Naive thymus-derived CD4-positive, alpha-beta T cell (primary cell): ENCODE results near the gene UCP3. TPM values are rescaled to one million over a fixed set of nuclear protein-coding genes. Genes with fewer than 3 reads are reported as not detected.

Source experiments
- ATAC-seq: fragments of 150-1000 bp; cut with Tn5 transposase; 2 replicates; pipeline ENCODE4 v1.10.0; 2021; ENCODE audit warnings: mild to moderate bottlenecking, moderate library complexity
- CTCF ChIA-PET: fragments of 350-600 bp; sonication (Branson Sonifier 250); formaldehyde crosslinking; loops from one replicate; lab custom pipeline; 2021; ENCODE audit warnings: antibody characterized with exemption; lab: Charles Lee
- POLR2A ChIA-PET: fragments of 350-600 bp; sonication (Branson Sonifier 250); formaldehyde crosslinking; loops from one replicate; lab custom pipeline; 2021; ENCODE audit warnings: antibody characterized with exemption, inconsistent platforms; lab: Charles Lee
- DNase-seq, 9 donors: peaks; one replicate each; pipeline versions ENCODE4 v3.0.0 to v3.0.0-alpha.2; 2020 to 2022; ENCODE audit warnings: mixed read lengths in 1 of 9
- H3K27ac ChIP-seq: one replicate; pipeline ENCODE4 v1.7.0; 2013; ENCODE audit warnings: mild to moderate bottlenecking, low read depth, low read length, moderate library complexity
- H3K27me3 ChIP-seq, 2 donors: one replicate each; pipeline ENCODE4 v1.7.0; 2013; ENCODE audit warnings: low read length in 2 of 2, mild to moderate bottlenecking in 2 of 2, moderate library complexity in 2 of 2; ENCODE audit not compliant: control insufficient read depth in 2 of 2, insufficient read depth in 2 of 2
- H3K36me3 ChIP-seq, 3 experiments: 1 replicate in 2 of 3; 2 replicates in 1 of 3; pipeline ENCODE4 v1.7.0; 2013; ENCODE audit warnings: low read length in 3 of 3, mild to moderate bottlenecking in 3 of 3, moderate library complexity in 1 of 3; ENCODE audit not compliant: insufficient read depth in 3 of 3, control insufficient read depth in 2 of 3
- H3K4me1 ChIP-seq, 2 donors: one replicate each; pipeline ENCODE4 v1.7.0; 2013; ENCODE audit warnings: low read length in 2 of 2, mild to moderate bottlenecking in 2 of 2, moderate library complexity in 1 of 2; ENCODE audit not compliant: control insufficient read depth in 2 of 2, insufficient read depth in 2 of 2
- H3K4me3 ChIP-seq: 2 replicates; pipeline ENCODE4 v1.7.0; 2013; ENCODE audit warnings: mild to moderate bottlenecking, low read length
- H3K9me3 ChIP-seq, 3 experiments: 1 replicate in 2 of 3; 2 replicates in 1 of 3; pipeline ENCODE4 v1.7.0; 2013; ENCODE audit warnings: low read length in 3 of 3; ENCODE audit not compliant: control insufficient read depth in 2 of 3
- H3K27ac Mint-ChIP-seq, 9 donors: one replicate each; pipeline ENCODE4 v1.8.0; 2020 to 2022; ENCODE audit warnings: mixed read lengths in 9 of 9, mild to moderate bottlenecking in 8 of 9, moderate library complexity in 5 of 9, inconsistent platforms in 2 of 9
- H3K27me3 Mint-ChIP-seq, 5 donors: one replicate each; pipeline ENCODE4 v1.8.0; 2021 to 2022; ENCODE audit warnings: mixed read lengths in 5 of 5, mild to moderate bottlenecking in 1 of 5
- H3K36me3 Mint-ChIP-seq, 5 donors: one replicate each; pipeline ENCODE4 v1.8.0; 2020 to 2022; ENCODE audit warnings: mixed read lengths in 5 of 5, mild to moderate bottlenecking in 3 of 5, inconsistent platforms in 1 of 5
- H3K4me1 Mint-ChIP-seq, 7 donors: one replicate each; pipeline ENCODE4 v1.8.0; 2020 to 2022; ENCODE audit warnings: mixed read lengths in 7 of 7, mild to moderate bottlenecking in 3 of 7, inconsistent platforms in 1 of 7
- H3K4me3 Mint-ChIP-seq, 10 donors: one replicate each; pipeline ENCODE4 v1.8.0; 2020 to 2022; ENCODE audit warnings: mild to moderate bottlenecking in 10 of 10, mixed read lengths in 10 of 10, moderate library complexity in 6 of 10, inconsistent platforms in 2 of 10
- H3K9me3 Mint-ChIP-seq, 11 donors: one replicate each; pipeline ENCODE4 v1.8.0; 2020 to 2022; ENCODE audit warnings: mixed read lengths in 11 of 11, mild to moderate bottlenecking in 4 of 11, inconsistent platforms in 1 of 11, moderate library complexity in 1 of 11
- intact Hi-C, 2 donors: fragments of 100-400 bp; cut with micrococcal nuclease; formaldehyde crosslinking; loops; one replicate each; pipeline ENCODE4 v1.15.1; 2023
- polyA plus RNA-seq, 2 donors: library from polyadenylated mRNA; unstranded; fragments of 300-500 nt; fragmentation: Illumina TruSeq; gene quantifications; one replicate each; pipeline ENCODE4 v1.2.3, GENCODE V29; 2021
- total RNA-seq, 6 experiments: library from RNA in 5 of 6; stranded (reverse) in 5 of 6; gene quantifications; 1 replicate in 5 of 6; 2 replicates in 1 of 6; pipeline ENCODE4 v1.2.3 and lab custom pipeline; 2021 to 2026

UCP3 gene
- total RNA-seq, result 10 to 100 TPM in 1 of 5 experiments, 1 to 10 TPM in 4; 3.8 to 10.5 (median 6.6) TPM
- polyA plus RNA-seq, result under 1 TPM; 0.41 to 0.97 TPM
- 5.2 reads per million, percentile 25 among the genes with 10 or more reads in this experiment for total RNA-seq (lab: John Stamatoyannopoulos, UW)

DNA sequence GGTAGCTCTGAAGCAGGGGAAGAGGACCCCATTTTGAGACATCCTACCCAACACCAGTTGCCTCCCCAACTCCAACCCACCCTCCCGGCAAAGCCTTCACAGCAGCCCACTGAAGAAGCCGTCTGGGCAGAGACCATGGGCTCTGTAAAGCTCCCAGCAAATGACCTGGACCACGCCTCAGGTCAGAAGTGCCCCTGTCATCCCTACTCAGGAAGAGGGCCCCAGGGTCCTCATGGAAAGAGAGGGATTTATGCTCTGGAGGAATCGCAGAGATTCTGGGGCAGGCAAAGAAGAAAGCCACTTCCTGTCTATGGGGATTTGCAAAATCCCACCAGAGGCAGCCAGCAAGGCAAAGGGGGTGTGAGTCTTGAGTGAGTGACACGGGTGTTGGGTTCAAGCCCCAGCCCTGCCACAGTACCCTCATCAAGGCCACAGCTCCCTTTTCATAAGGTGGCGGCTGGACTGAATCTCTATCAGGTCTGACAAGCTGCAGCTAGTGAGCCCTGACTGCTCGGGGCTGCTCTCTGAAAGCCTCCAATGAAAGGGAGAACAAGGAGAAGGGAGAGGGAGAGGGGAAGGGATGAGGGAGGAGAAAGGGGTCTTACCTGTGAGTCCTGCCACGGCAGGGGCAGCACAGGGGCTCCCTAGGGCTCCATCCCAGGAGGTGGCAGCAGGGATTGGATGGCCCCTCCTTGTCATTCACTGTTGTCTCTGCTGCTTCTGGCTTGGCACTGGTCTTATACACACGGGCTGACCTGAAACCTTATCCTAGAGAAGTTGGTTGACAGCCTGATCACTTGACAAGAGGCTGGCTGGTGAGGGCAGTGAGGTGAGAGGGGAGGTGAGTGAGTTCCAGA is at the start of gene UCP3:
Gene UCP3 (minus strand): TSS at position 713 of the 857 bp plus-strand sequence. CDS start 2,043 bp downstream, outside the sequence.
- Mint-ChIP-seq H3K4me3 (peak within 1 kb of the TSS in 8 of 10 donors; percentile 23 to 76 (median 60)), H3K4me1 (peaks cover 51 to 99% (median 89%) of the 10 kb centered on the region in 7 donors), H3K9me3 (no peaks in the 10 kb centered on the region), H3K27me3 (no peaks in the 10 kb centered on the region), H3K36me3 (peaks cover 0 to 16% (median 0%) of the 10 kb centered on the region in 5 donors), H3K27ac (peak within 1 kb of the TSS; percentile 90 to 98 (median 94))
- Histone ChIP-seq H3K4me3 (no peak within 1 kb of the TSS), H3K9me3 (no peaks in the 10 kb centered on the region), H3K27ac (peak within 1 kb of the TSS; percentile 61), H3K4me1 (peaks cover 95 to 96% of the 10 kb centered on the region in 2 donors), H3K27me3 (no peaks in the 10 kb centered on the region), H3K36me3 (peaks cover 0 to under 1% (median 0%) of the 10 kb centered on the region in 3 experiments)
- CTCF ChIA-PET, result interaction anchor here (0.9 to 1.8 kb wide), 2 partner anchors 28 to 44 kb away, joined by 3 to 5 read pairs; no protein-coding TSS in a partner anchor
- no peak for DNase-seq
- no peak for ATAC-seq
- POLR2A ChIA-PET, result interaction anchor here (0.7 to 13.4 kb wide), 5 partner anchors 13 to 43 kb away, joined by 4 to 237 read pairs (median 21); partner anchors contain the start of gene UCP2
- intact Hi-C loops, result no loop called here

GRCh38 chr11:74057249-74058151 is 48.6 kb upstream of the UCP3 start:
- intact Hi-C loops, result no loop called here
- Mint-ChIP-seq H3K4me3 (no peak overlapping the region), H3K27me3 (no peaks in the 10 kb centered on the region), H3K9me3 (peaks cover 0 to 6% (median 0%) of the 10 kb centered on the region in 11 donors), H3K27ac (no peak overlapping the region), H3K4me1 (peaks cover 0 to 6% (median 2%) of the 10 kb centered on the region in 7 donors), H3K36me3 (peaks cover 10 to 59% (median 35%) of the 10 kb centered on the region in 5 donors)
- ATAC-seq (no peak), DNase-seq (no peak)
- CTCF ChIA-PET, result interaction anchor here (1.1 kb wide), 1 partner anchor 260 kb away, joined by 3 read pairs; no protein-coding TSS in a partner anchor
- POLR2A ChIA-PET, result interaction anchor here (1.0 to 1.2 kb wide), 2 partner anchors 21 to 78 kb away, joined by 3 to 4 read pairs; no protein-coding TSS in a partner anchor
- Histone ChIP-seq H3K4me1 (peaks cover 0 to 2% of the 10 kb centered on the region in 2 donors), H3K27ac (no peak overlapping the region), H3K9me3 (no peaks in the 10 kb centered on the region), H3K27me3 (no peaks in the 10 kb centered on the region), H3K36me3 (peaks cover 0 to 15% (median 0%) of the 10 kb centered on the region in 3 experiments), H3K4me3 (no peak overlapping the region)

DNA sequence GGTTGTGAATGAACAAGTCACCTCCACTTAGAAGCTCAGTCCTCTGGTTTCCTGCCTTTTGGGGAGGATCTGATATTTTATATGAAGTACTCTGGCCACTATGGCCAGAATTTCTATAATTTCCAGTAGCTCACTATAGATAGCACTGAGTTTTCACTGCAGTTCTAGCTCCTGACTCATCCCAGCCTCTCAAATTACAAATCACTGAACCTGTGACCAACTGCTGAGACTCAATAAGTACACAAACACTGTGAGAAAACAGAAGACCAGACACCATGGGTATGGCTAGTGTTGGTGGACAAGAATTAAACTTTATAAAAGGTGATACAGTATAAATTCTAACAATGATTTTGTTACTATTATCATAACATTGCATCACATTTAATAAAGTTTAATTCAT is 47.1 kb upstream of the UCP3 start:
- Histone ChIP-seq H3K27me3 (no peaks in the 10 kb centered on the region), H3K4me1 (peaks cover 0 to 2% of the 10 kb centered on the region in 2 donors), H3K27ac (no peak overlapping the region), H3K4me3 (no peak overlapping the region), H3K36me3 (peaks cover 0 to 15% (median 0%) of the 10 kb centered on the region in 3 experiments), H3K9me3 (no peaks in the 10 kb centered on the region)
- Mint-ChIP-seq H3K9me3 (peaks cover 0 to 4% (median 0%) of the 10 kb centered on the region in 11 donors), H3K27ac (peak overlapping the region in 3 of 9 donors; percentile 12 to 15 (median 13)), H3K4me3 (no peak overlapping the region), H3K27me3 (no peaks in the 10 kb centered on the region), H3K36me3 (peaks cover 7 to 55% (median 30%) of the 10 kb centered on the region in 5 donors), H3K4me1 (peaks cover 0 to 3% (median 0%) of the 10 kb centered on the region in 7 donors)
- no peak for DNase-seq
- intact Hi-C loops, result no loop called here
- ATAC-seq, result no peak
- CTCF ChIA-PET, result no interaction called here
- POLR2A ChIA-PET, result interaction anchor here (0.9 to 1.0 kb wide), 2 partner anchors 76 to 85 kb away, joined by 3 to 5 read pairs; no protein-coding TSS in a partner anchor

GRCh38 chr11:74050465-74050864 is 41.6 kb upstream of the UCP3 start:
- no peaks in the 10 kb centered on the region for H3K9me3 Mint-ChIP-seq
- Histone ChIP-seq H3K9me3 (no peaks in the 10 kb centered on the region), H3K4me3 (no peak overlapping the region), H3K36me3 (peaks cover 0 to 31% (median 3%) of the 10 kb centered on the region in 3 experiments), H3K4me1 (peaks cover 0 to under 1% of the 10 kb centered on the region in 2 donors), H3K27me3 (no peaks in the 10 kb centered on the region), H3K27ac (no peak overlapping the region)
- no peaks in the 10 kb centered on the region for H3K27me3 Mint-ChIP-seq
- no peak overlapping the region for H3K27ac Mint-ChIP-seq
- H3K4me1 Mint-ChIP-seq, result no peaks in the 10 kb centered on the region
- no peak for ATAC-seq
- peaks cover 4 to 61% (median 26%) of the 10 kb centered on the region in 5 donors for H3K36me3 Mint-ChIP-seq
- H3K4me3 Mint-ChIP-seq, result no peak overlapping the region
- POLR2A ChIA-PET, result no interaction called here
- intact Hi-C loops, result no loop called here
- DNase-seq, result no peak
- CTCF ChIA-PET, result interaction anchor here (0.5 to 1.5 kb wide), 2 partner anchors 86 to 90 kb away, joined by 5 to 6 read pairs; no protein-coding TSS in a partner anchor

- intact Hi-C loops, result no loop called here
- Histone ChIP-seq H3K9me3 (no peaks in the 10 kb centered on the region), H3K36me3 (peaks cover 0 to 26% (median 3%) of the 10 kb centered on the region in 3 experiments), H3K27me3 (no peaks in the 10 kb centered on the region), H3K4me1 (no peaks in the 10 kb centered on the region), H3K4me3 (no peak overlapping the region), H3K27ac (no peak overlapping the region)
- Mint-ChIP-seq H3K4me3 (no peak overlapping the region), H3K4me1 (peaks cover 0 to 3% (median 0%) of the 10 kb centered on the region in 7 donors), H3K27ac (no peak overlapping the region), H3K36me3 (peaks cover 4 to 60% (median 26%) of the 10 kb centered on the region in 5 donors), H3K9me3 (no peaks in the 10 kb centered on the region), H3K27me3 (no peaks in the 10 kb centered on the region)
- DNase-seq (no peak), ATAC-seq (no peak)
- POLR2A ChIA-PET, result no interaction called here
- CTCF ChIA-PET, result no interaction called here
Measured at GRCh38 chr11:74048993-74049392, 40.1 kb upstream of the UCP3 start.

DNA sequence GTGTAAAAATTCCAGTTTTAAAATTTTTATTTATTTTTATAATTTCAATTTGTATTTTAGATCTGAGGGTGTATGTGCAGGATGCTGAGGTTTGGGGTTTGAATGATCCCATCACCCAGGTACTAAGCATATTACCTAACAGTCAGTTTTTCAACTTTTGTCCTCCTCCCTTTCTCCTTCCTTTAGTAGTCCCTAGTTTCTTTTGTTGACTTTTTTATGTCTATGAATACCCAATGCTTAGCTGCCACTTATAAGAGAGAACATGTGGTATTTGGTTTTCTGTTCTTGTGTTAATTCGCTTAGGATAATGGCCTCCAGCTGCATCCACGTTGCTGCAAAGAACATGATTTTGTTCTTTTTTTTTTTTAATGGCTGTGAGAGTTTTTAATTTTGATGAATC is 35.7 kb upstream of the UCP3 start:
- Histone ChIP-seq H3K4me3 (no peak overlapping the region), H3K4me1 (no peaks in the 10 kb centered on the region), H3K27ac (no peak overlapping the region), H3K36me3 (peaks cover 0 to 35% (median 5%) of the 10 kb centered on the region in 3 experiments), H3K9me3 (no peaks in the 10 kb centered on the region), H3K27me3 (no peaks in the 10 kb centered on the region)
- no peaks in the 10 kb centered on the region for H3K9me3 Mint-ChIP-seq
- ATAC-seq (no peak), DNase-seq (no peak)
- ChIA-PET CTCF (no interaction called here), POLR2A (interaction anchor here (0.7 kb wide), 1 partner anchor 71 kb away, joined by 3 read pairs; no protein-coding TSS in a partner anchor)
- H3K4me3 Mint-ChIP-seq, result no peak overlapping the region
- H3K36me3 Mint-ChIP-seq, result peaks cover 13 to 64% (median 33%) of the 10 kb centered on the region in 5 donors
- intact Hi-C loops, result no loop called here
- H3K27me3 Mint-ChIP-seq, result no peaks in the 10 kb centered on the region
- peak overlapping the region in 1 of 9 donors; percentile 68 for H3K27ac Mint-ChIP-seq
- peaks cover 0 to 8% (median 5%) of the 10 kb centered on the region in 7 donors for H3K4me1 Mint-ChIP-seq
